Breast epithelium (tissue), 4 donors: ENCODE results near the gene HDHD3. TPM values are rescaled to one million over a fixed set of nuclear protein-coding genes. Genes with fewer than 3 reads are reported as not detected.

Experiments used
- DNase-seq, 2 donors: peaks; one replicate each; pipeline ENCODE4 v3.0.0-alpha.2; 2019; ENCODE audit warnings: low spot score in 2 of 2
- H3K27ac ChIP-seq, 2 donors: fragments of 200-600 bp; sonication (generic) in 1 of 2; one replicate each; pipeline ENCODE4 v1.5.1; 2016 to 2019; ENCODE audit warnings: mild to moderate bottlenecking in 1 of 2
- H3K27me3 ChIP-seq, 2 donors: fragments of 200-600 bp; sonication (generic) in 1 of 2; one replicate each; pipeline versions ENCODE4 v1.5.1 to v1.6.0; 2017 to 2019; ENCODE audit warnings: control low read depth in 1 of 2, mild to moderate bottlenecking in 1 of 2
- H3K36me3 ChIP-seq: fragments of 200-600 bp; one replicate; pipeline ENCODE4 v1.5.1; 2019
- H3K4me1 ChIP-seq, 2 donors: fragments of 200-600 bp; sonication (generic); one replicate each; pipeline ENCODE4 v1.5.1; 2016 to 2019; ENCODE audit warnings: control low read depth in 1 of 2
- H3K4me3 ChIP-seq, 3 donors: fragments of 200-600 bp; sonication (generic); 1 replicate in 2 of 3; 2 replicates in 1 of 3; pipeline ENCODE4 v1.5.1; 2016 to 2019; ENCODE audit warnings: mild to moderate bottlenecking in 3 of 3, moderate library complexity in 2 of 3
- H3K9me3 ChIP-seq, 2 donors: fragments of 200-600 bp; sonication (generic) in 1 of 2; one replicate each; pipeline ENCODE4 v1.5.1; 2016 to 2019; ENCODE audit warnings: control low read depth in 1 of 2
- POLR2A ChIP-seq: fragments of 450-650 bp; IDR thresholded peaks from one replicate; pipeline ENCODE4 v1.6.1; 2016; ENCODE audit warnings: antibody characterized with exemption, mild to moderate bottlenecking, moderate library complexity
- POLR2AphosphoS5 ChIP-seq, 3 donors: sonication (generic); formaldehyde crosslinking; IDR thresholded peaks; one replicate each; pipeline ENCODE4 v1.6.1; 2017; ENCODE audit warnings: antibody characterized with exemption in 3 of 3
- intact Hi-C: fragments of 100-400 bp; cut with DNase I; formaldehyde crosslinking; loops from one replicate; pipeline ENCODE4 v1.15.1; 2023; ENCODE audit warnings: low total_unique reads
- total RNA-seq, 3 donors: library from RNA; depleted of rRNA; stranded (reverse); fragments of >200 nt; gene quantifications; one replicate each; pipeline ENCODE4 v1.1.0, GENCODE V29; 2016
- TF ChIP-seq, protein P1 (sequence below), 3 donors: fragments of 450-650 bp; IDR thresholded peaks; one replicate each; pipeline ENCODE4 v1.5.1; 2016 to 2017; ENCODE audit warnings: antibody characterized with exemption in 3 of 3, mild to moderate bottlenecking in 3 of 3, moderate library complexity in 3 of 3

The HDHD3 gene
- total RNA-seq, 3 donors from 2014 or later = 24.5 to 66.9 (median 54.1) TPM

DNA sequence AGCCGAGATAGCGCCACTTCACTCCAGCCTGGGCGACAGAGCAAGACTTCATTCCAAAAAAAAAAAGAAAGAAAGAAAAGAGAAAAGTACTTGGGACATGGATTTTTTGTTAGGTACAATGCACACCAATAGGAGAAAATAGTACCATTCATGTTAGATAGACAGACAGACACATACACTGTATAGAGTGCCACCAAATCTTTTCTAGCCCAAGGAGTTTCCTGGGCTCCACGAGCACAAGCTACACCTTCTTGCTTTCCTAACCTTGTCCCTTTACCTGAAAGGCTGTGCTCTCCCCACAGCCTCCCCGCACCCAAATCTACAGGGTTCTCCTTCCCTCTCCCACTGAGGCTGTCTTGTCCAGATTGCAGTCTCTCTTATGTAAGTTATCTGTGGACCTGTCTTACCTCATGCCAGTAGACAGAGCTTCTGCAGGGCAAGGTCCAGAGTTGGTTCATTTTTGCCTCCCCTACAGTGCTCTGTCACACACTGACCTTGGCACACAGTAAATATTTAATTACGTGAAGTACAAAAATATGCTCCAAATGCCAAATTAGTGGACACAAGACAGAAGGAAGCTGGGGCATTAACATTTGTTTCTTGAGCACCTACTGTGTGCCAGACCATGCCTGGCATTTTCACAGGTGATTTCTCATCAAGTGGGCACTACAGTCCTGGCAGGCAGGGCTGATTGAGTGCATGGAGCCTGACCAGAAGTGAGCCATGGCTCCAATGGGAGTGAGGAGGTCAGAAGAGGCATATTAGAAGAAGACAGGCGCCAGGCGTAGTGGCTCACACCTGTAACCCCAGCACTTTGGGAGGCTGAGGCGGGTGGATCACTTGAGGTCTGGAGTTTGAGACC, 18.4 kb upstream of the HDHD3 start:
- intact Hi-C loops = no loop called here
- H3K4me1 ChIP-seq = peaks cover 0 to 5% of the 10 kb centered on the region in 2 donors
- DNase-seq = peak in 1 of 2 donors; percentile 15
- H3K36me3 ChIP-seq = peaks cover 6% of the 10 kb centered on the region
- no peak overlapping the region for H3K27ac ChIP-seq
- TF ChIP-seq, protein P1, sequence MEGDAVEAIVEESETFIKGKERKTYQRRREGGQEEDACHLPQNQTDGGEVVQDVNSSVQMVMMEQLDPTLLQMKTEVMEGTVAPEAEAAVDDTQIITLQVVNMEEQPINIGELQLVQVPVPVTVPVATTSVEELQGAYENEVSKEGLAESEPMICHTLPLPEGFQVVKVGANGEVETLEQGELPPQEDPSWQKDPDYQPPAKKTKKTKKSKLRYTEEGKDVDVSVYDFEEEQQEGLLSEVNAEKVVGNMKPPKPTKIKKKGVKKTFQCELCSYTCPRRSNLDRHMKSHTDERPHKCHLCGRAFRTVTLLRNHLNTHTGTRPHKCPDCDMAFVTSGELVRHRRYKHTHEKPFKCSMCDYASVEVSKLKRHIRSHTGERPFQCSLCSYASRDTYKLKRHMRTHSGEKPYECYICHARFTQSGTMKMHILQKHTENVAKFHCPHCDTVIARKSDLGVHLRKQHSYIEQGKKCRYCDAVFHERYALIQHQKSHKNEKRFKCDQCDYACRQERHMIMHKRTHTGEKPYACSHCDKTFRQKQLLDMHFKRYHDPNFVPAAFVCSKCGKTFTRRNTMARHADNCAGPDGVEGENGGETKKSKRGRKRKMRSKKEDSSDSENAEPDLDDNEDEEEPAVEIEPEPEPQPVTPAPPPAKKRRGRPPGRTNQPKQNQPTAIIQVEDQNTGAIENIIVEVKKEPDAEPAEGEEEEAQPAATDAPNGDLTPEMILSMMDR (IDR thresholded peaks at IDR 0.05) = no peak
- TF ChIP-seq POLR2A = no peak
- no peak for TF ChIP-seq POLR2AphosphoS5 (IDR thresholded peaks at IDR 0.05)
- H3K4me3 ChIP-seq = no peak overlapping the region
- H3K27me3 ChIP-seq = no peaks in the 10 kb centered on the region
- no peaks in the 10 kb centered on the region for H3K9me3 ChIP-seq

- DNase-seq = no peak
- TF ChIP-seq, protein P1 (IDR thresholded peaks at IDR 0.05) = no peak
- TF ChIP-seq POLR2A = no peak
- no peak for TF ChIP-seq POLR2AphosphoS5 (IDR thresholded peaks at IDR 0.05)
- Histone ChIP-seq H3K36me3 (peaks cover 7% of the 10 kb centered on the region), H3K4me3 (no peak overlapping the region), H3K27ac (no peak overlapping the region), H3K9me3 (no peaks in the 10 kb centered on the region), H3K27me3 (no peaks in the 10 kb centered on the region), H3K4me1 (no peaks in the 10 kb centered on the region)
- intact Hi-C loops = no loop called here
These were observed 16.5 kb upstream of the HDHD3 start for GRCh38 chr9:113393281-113393680.

- Histone ChIP-seq H3K27ac (no peak overlapping the region), H3K27me3 (no peaks in the 10 kb centered on the region), H3K36me3 (peaks cover 7% of the 10 kb centered on the region), H3K4me1 (no peaks in the 10 kb centered on the region), H3K4me3 (no peak overlapping the region), H3K9me3 (no peaks in the 10 kb centered on the region)
- TF ChIP-seq POLR2AphosphoS5 (IDR thresholded peaks at IDR 0.05) (no peak), POLR2A (no peak)
- TF ChIP-seq, protein P1 (IDR thresholded peaks at IDR 0.05) = no peak
- intact Hi-C loops = no loop called here
- no peak for DNase-seq
These were observed 15.1 kb upstream of the HDHD3 start for GRCh38 chr9:113391917-113392316.

DNA sequence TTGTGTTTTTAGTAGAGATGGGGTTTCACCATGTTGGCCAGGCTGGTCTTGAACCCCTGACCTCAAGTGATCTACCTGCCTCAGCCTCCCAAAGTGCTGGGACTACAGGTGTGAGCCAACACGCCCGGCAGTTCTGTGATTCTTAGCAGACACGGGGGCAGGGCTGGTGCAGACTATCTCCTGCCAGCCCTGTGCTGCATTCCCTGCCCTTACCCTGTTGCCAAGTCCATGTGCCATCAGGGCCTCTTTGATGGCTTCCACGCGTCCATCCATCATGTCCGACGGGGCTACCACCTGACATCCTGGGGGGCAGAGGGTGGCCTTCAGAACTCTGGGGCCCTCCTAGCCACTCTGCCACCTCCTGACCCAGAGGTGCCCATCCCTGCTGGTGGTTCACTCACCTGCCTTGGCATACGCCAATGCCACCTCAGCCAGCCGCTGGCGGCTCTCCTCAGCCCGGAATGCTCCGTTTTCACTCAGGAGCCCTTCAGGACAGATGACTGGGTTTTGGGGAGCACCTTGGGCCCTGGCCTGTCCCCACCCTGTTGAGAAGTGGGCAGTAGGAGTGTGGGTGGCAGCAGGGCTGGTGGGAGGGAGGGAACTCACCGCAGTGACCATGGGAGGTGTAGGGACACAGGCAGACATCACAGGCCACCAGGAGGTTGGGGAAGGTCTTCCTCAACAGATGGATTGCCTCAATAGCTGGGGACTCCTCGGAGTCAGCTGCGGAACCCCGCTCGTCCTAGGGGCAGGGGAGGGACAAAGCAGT, 13.6 kb upstream of the HDHD3 start:
- DNase-seq = no peak
- TF ChIP-seq POLR2AphosphoS5 (IDR thresholded peaks at IDR 0.05) = no peak
- TF ChIP-seq, protein P1 (IDR thresholded peaks at IDR 0.05) = no peak
- no peak for TF ChIP-seq POLR2A
- H3K4me1 ChIP-seq = no peaks in the 10 kb centered on the region

GRCh38 chr9:113389451-113389850, 12.7 kb upstream of the HDHD3 start:
- Histone ChIP-seq H3K27me3 (no peaks in the 10 kb centered on the region), H3K9me3 (no peaks in the 10 kb centered on the region), H3K4me3 (no peak overlapping the region), H3K4me1 (no peaks in the 10 kb centered on the region), H3K36me3 (peaks cover 7% of the 10 kb centered on the region), H3K27ac (no peak overlapping the region)
- intact Hi-C loops = no loop called here
- DNase-seq = no peak
- TF ChIP-seq, protein P1 (IDR thresholded peaks at IDR 0.05) = no peak
- TF ChIP-seq POLR2A (no peak), POLR2AphosphoS5 (IDR thresholded peaks at IDR 0.05) (no peak)

More for the DNA sequence above, 13.6 kb upstream of the HDHD3 start:
- no peak overlapping the region for H3K27ac ChIP-seq
- intact Hi-C loops = no loop called here
- H3K4me3 ChIP-seq = no peak overlapping the region
- H3K36me3 ChIP-seq = peaks cover 7% of the 10 kb centered on the region
- no peaks in the 10 kb centered on the region for H3K27me3 ChIP-seq
- H3K9me3 ChIP-seq = no peaks in the 10 kb centered on the region
